Stomach (tissue), 4 donors: ENCODE results near the gene CAPNS2.

Source experiments
- EP300 ChIP-seq: sonication (generic); formaldehyde crosslinking; IDR thresholded peaks from one replicate; pipeline ENCODE4 v1.6.1; 2017; ENCODE audit warnings: antibody characterized with exemption
- POLR2A ChIP-seq, 4 donors: fragments of 450-650 bp; IDR thresholded peaks; one replicate each; pipeline ENCODE4 v1.6.1; 2016; ENCODE audit warnings: antibody characterized with exemption in 4 of 4, control low read depth in 2 of 4, mild to moderate bottlenecking in 1 of 4, moderate library complexity in 1 of 4
- POLR2AphosphoS5 ChIP-seq, 3 donors: sonication (generic); formaldehyde crosslinking; IDR thresholded peaks; one replicate each; pipeline ENCODE4 v1.6.1; 2016; ENCODE audit warnings: antibody characterized with exemption in 3 of 3
- TF ChIP-seq, protein P1 (sequence below), 7 experiments: fragments of 450-650 bp in 4 of 7; fragments of 200-600 bp in 3 of 7; sonication (generic) in 3 of 7; IDR thresholded peaks; one replicate each; pipeline ENCODE4 v1.5.1; 2016 to 2019; ENCODE audit warnings: antibody characterized with exemption in 7 of 7, control low read depth in 2 of 7, mild to moderate bottlenecking in 1 of 7

DNA sequence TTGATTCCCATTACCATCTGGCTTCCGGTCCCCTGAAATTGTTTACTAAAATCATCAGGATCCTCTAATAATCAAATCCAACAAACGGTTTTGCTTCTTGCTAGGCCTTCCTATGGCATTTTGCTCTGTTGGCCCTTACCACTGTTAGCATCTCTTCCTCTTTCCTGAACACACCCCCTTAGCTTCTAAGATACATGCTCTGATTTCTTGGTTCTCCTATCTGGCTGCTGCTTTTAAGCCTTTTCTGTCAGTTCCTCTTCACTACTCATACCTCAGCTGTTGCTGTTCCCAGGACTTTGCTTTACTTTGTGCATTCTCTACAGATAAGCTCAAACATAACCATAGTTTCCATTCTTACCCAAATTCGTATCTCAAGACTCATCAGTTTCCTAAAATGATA, 11.4 kb downstream of the CAPNS2 start:
- TF ChIP-seq, protein P1, sequence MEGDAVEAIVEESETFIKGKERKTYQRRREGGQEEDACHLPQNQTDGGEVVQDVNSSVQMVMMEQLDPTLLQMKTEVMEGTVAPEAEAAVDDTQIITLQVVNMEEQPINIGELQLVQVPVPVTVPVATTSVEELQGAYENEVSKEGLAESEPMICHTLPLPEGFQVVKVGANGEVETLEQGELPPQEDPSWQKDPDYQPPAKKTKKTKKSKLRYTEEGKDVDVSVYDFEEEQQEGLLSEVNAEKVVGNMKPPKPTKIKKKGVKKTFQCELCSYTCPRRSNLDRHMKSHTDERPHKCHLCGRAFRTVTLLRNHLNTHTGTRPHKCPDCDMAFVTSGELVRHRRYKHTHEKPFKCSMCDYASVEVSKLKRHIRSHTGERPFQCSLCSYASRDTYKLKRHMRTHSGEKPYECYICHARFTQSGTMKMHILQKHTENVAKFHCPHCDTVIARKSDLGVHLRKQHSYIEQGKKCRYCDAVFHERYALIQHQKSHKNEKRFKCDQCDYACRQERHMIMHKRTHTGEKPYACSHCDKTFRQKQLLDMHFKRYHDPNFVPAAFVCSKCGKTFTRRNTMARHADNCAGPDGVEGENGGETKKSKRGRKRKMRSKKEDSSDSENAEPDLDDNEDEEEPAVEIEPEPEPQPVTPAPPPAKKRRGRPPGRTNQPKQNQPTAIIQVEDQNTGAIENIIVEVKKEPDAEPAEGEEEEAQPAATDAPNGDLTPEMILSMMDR (IDR thresholded peaks at IDR 0.05) = no peak
- no peak for TF ChIP-seq POLR2AphosphoS5 (IDR thresholded peaks at IDR 0.05)
- TF ChIP-seq POLR2A (IDR thresholded peaks at IDR 0.05) = no peak
- no peak for TF ChIP-seq EP300
